Upper lobe of right lung (tissue), 1 donor: ENCODE data around the gene ZFHX3. TPM values are rescaled to one million over a fixed set of nuclear protein-coding genes. Genes with fewer than 3 reads are reported as not detected.

Source experiments
- ATAC-seq: fragments of 200-7000 bp; cut with Tn5 transposase; one replicate; pipeline ENCODE4 v1.9.1; 2020; ENCODE audit warnings: mild to moderate bottlenecking, moderate library complexity
- DNase-seq: peaks from one replicate; pipeline ENCODE4 v3.0.0-alpha.2; 2020
- H3K27ac ChIP-seq: fragments of 200-600 bp; one replicate; pipeline ENCODE4 v1.8.0; 2022
- H3K27me3 ChIP-seq: fragments of 200-600 bp; one replicate; pipeline ENCODE4 v1.8.0; 2022; ENCODE audit warnings: mild to moderate bottlenecking
- H3K36me3 ChIP-seq: fragments of 200-600 bp; one replicate; pipeline ENCODE4 v1.8.0; 2022
- H3K4me1 ChIP-seq: fragments of 200-600 bp; one replicate; pipeline ENCODE4 v1.8.0; 2022
- H3K4me3 ChIP-seq: fragments of 200-600 bp; one replicate; pipeline ENCODE4 v1.8.0; 2022; ENCODE audit warnings: mild to moderate bottlenecking
- H3K9me3 ChIP-seq: fragments of 200-600 bp; one replicate; pipeline ENCODE4 v1.8.0; 2022
- intact Hi-C: fragments of 100-400 bp; cut with DNase I; formaldehyde crosslinking; loops from one replicate; pipeline ENCODE4 v1.11.0; 2022
- total RNA-seq: library from RNA; stranded (reverse); fragmentation: NEBNext Ultra II Directional; extraction: Animal tissue kit (Norgen Biotek cat#: 25700); gene quantifications from one replicate; pipeline ENCODE4 v1.2.1, GENCODE V29; 2021
- TF ChIP-seq, protein P1 (sequence below): fragments of 200-600 bp; IDR thresholded peaks from one replicate; pipeline ENCODE4 v1.8.0; 2022; ENCODE audit warnings: antibody characterized with exemption
- donor health status: DM: no; HTN: yes; CAD: no; lungs with severe emphysema.

The ZFHX3 gene
- total RNA-seq, 1 donor from 2014 or later = 29.0 TPM

DNA sequence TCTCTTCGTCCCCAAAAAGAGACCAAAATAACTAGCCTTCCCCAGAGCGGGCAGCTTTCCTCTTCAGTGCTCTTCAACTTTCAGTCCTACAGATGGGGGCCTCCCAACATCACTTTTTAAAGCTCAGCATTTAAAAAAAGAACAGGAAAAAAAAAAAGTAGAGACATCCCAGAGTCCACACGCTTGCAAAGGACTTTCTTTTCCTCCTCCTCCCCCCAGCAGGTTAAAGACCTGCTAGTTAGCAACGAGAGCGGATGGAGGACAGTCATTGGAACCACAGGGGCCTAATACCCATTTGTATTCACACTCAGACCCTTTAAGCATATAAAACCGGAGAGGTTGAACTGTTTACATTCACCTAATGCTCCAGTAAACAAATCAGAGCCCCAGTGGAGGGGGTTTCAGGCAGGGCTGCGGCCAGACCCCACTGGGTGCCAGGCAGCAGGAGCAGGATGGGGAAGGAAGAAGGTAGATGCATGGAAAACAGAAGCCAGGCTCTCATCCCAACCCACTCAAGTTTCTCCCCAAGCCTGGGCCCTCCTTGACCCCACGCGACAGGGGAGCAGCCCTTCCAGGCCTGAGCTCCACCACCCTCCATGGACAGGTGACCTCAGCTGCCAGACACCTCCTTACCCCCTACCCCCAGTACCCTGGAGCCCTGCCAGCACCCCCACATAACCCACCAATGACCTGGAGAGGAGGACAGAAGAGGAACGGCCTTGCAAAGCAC lies 15.2 kb downstream of the ZFHX3 start:
- no peaks in the 10 kb centered on the region for H3K27me3 ChIP-seq
- H3K4me3 ChIP-seq = no peak overlapping the region
- intact Hi-C loops = no loop called here
- TF ChIP-seq, protein P1, sequence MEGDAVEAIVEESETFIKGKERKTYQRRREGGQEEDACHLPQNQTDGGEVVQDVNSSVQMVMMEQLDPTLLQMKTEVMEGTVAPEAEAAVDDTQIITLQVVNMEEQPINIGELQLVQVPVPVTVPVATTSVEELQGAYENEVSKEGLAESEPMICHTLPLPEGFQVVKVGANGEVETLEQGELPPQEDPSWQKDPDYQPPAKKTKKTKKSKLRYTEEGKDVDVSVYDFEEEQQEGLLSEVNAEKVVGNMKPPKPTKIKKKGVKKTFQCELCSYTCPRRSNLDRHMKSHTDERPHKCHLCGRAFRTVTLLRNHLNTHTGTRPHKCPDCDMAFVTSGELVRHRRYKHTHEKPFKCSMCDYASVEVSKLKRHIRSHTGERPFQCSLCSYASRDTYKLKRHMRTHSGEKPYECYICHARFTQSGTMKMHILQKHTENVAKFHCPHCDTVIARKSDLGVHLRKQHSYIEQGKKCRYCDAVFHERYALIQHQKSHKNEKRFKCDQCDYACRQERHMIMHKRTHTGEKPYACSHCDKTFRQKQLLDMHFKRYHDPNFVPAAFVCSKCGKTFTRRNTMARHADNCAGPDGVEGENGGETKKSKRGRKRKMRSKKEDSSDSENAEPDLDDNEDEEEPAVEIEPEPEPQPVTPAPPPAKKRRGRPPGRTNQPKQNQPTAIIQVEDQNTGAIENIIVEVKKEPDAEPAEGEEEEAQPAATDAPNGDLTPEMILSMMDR = no peak
- H3K36me3 ChIP-seq = no peaks in the 10 kb centered on the region
- no peaks in the 10 kb centered on the region for H3K9me3 ChIP-seq
- DNase-seq (no peak), ATAC-seq (no peak)
- H3K4me1 ChIP-seq = peaks cover 29% of the 10 kb centered on the region
- no peak overlapping the region for H3K27ac ChIP-seq

DNA sequence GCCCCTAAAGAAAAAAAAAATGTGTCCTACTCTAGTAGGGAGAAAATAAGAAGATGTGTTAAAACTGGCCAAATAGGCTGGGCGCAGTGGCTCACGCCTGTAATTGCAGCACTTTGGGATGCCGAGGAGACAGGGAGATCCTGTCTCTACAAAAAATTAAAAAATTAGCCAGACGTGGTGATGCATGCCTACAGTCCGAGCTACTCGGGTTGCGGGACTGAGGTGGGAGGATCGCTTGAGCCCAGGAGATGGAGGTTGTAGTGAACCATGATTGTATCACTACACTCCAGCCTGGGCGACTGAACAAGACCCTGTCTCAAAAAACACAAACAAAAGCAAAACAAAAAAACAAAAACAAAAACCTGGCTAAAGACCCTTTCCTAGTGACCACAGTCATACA lies 15.9 kb downstream of the ZFHX3 start:
- Histone ChIP-seq H3K27ac (no peak overlapping the region), H3K27me3 (no peaks in the 10 kb centered on the region), H3K9me3 (no peaks in the 10 kb centered on the region), H3K4me1 (peaks cover 21% of the 10 kb centered on the region), H3K36me3 (no peaks in the 10 kb centered on the region), H3K4me3 (no peak overlapping the region)
- intact Hi-C loops = no loop called here
- TF ChIP-seq, protein P1 = no peak
- DNase-seq = peak; percentile 20
- no peak for ATAC-seq

DNA sequence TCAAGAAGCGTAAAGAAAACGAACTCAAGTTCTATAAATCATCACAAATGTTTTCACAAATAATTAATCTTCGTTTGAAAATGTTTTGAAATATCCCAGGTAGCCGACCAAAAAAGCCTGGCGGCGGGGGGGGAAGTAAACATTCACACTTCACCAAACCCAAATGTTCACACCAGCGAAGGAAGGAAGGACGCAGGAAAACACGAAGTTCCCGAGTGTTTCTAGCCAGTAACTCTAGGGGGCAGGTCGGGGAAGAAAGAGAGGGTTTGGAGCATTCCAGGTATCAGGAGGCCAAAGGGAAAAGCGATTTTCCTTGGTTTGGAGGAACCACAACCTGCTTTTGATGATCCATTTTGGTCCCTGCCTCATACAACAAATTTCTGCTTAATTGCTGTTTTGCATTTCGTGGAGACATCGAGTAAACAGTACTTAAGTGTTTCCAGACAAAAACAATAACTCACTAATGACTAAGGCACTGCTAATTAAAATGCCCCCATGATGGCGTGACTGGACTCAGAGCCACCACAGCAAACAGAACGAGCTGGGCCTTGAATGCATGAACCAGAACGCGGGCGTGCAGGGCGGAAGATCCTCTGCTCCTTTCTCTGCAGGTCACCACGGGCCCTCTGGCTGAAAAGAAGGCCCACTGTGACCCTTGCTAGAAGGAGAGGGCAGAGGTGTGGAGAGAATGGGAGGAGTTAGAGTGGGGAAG lies 16.6 kb downstream of the ZFHX3 start:
- Histone ChIP-seq H3K4me3 (no peak overlapping the region), H3K27ac (no peak overlapping the region), H3K27me3 (no peaks in the 10 kb centered on the region), H3K9me3 (no peaks in the 10 kb centered on the region), H3K4me1 (peaks cover 15% of the 10 kb centered on the region), H3K36me3 (no peaks in the 10 kb centered on the region)
- intact Hi-C loops = no loop called here
- peak; percentile 45 for DNase-seq
- TF ChIP-seq, protein P1 = peak; percentile 10
- no peak for ATAC-seq

GRCh38 chr16:73028721-73029361 lies 19.1 kb downstream of the ZFHX3 start:
- TF ChIP-seq, protein P1 = no peak
- DNase-seq = no peak
- Histone ChIP-seq H3K27ac (no peak overlapping the region), H3K4me3 (no peak overlapping the region), H3K36me3 (no peaks in the 10 kb centered on the region), H3K9me3 (no peaks in the 10 kb centered on the region), H3K4me1 (peaks cover 17% of the 10 kb centered on the region), H3K27me3 (no peaks in the 10 kb centered on the region)
- no peak for ATAC-seq
- intact Hi-C loops = no loop called here

DNA sequence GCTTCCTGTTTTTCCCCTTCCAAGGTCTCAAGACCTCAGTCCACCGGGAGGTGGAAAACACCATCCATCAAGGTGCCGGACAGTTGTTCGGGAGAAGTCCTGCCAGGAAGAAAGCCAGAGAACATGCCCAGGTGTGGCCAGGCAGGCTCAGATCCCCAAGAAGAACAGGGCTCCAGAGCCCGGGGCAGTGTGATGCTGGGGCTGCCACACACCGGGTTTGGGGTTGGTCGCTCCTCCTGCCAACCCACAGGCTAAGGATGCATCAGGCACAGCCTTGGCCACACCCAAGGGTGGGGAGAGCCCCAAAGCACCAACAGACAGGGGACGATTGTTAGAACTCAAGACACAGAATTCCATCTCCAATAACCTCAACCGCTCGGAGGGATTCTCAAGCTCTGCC lies 19.7 kb downstream of the ZFHX3 start:
- no peak for ATAC-seq
- Histone ChIP-seq H3K9me3 (no peaks in the 10 kb centered on the region), H3K27ac (no peak overlapping the region), H3K27me3 (no peaks in the 10 kb centered on the region), H3K36me3 (no peaks in the 10 kb centered on the region), H3K4me1 (peaks cover 17% of the 10 kb centered on the region), H3K4me3 (no peak overlapping the region)
- TF ChIP-seq, protein P1 = no peak
- peak; percentile 9 for DNase-seq
- intact Hi-C loops = no loop called here
